HS-5 (cell line): ENCODE data around the gene RFPL1.

ENCODE experiments used
- DNase-seq: peaks from one replicate; pipeline ENCODE4 v3.0.0-alpha.2; 2012; ENCODE audit warnings: low read depth

RFPL1 gene

DNA sequence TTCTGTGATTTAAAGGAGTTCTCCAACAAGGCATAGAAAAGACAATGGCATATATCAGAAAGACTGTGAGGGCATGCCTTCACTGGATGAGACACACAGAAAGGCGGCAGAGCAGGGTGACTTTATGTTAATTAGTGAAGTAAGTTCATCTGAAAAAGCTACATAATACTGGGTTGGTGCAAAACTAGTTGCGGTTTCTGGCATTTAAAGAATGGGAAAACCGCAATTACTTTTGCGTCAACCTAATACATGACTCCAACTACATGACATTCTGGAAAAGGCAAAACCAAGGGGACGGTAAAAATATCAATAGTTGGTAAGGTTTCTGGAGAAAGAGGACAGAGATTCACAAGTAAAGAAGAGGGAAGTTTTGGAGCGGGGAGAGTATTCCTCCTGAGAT is 5.1 kb downstream of the RFPL1 start:
- no peak for DNase-seq

DNA sequence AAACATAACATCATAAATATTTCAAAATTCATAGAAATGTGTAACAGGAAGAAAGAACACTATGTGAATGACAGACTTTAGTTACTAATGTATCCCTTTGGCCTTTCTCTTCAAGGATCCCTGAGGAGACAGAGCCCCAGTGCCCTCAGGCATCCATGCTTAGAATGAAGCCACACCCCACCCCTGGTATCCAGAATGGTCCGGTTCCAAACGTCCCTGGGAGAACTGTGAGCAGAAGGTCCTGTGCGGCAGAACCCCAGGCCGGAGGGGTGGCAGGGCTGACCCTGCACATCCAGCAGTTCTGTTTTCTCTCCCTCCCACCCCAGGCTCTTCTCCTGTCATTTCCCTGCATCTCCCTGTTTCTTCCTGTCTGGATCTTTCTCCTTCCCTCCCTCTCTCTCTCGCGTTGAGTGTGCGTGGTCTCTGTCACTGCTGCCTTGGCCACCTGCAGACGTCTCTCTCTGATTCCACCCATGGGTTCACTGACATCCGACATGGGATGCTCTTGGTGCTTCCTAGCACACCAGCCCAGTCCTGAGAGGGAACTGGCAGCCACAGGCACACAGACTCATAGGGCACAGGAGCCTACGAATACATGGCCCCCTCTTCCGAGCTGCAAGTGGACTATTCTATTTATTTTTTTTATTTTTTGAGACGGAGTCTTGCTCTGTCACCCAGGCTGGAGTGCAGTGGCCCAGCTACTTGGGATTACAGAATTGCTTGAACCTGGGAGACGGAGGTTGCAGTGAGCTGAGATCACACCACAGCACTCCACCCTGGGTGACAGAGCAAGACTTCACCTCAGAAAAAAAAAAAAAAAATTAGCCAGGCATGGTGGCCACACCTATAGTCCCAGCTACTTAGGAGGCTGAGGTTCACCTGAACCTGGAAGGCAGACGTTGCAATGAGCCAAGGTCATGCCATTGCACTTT is 5.7 kb downstream of the RFPL1 start:
- no peak for DNase-seq

DNA sequence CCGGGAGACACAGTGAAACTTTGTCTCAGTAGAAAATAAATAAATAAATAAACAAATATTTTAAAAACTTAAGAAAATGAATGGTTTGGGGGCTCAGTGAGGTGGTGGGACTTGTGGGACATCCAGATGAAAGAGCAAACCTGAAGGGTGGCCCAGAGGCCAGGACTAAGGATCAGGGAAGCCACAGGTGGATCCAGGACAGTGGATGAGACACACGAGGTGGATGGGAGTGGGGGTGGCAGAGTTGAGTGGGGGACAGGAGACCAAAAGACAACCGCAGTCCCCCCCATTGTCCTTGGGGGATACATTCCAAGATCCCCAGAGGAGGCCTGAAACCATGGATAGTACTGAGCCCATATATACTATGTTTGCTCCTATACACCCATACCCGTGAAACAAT is 7.1 kb downstream of the RFPL1 start:
- DNase-seq: no peak

DNA sequence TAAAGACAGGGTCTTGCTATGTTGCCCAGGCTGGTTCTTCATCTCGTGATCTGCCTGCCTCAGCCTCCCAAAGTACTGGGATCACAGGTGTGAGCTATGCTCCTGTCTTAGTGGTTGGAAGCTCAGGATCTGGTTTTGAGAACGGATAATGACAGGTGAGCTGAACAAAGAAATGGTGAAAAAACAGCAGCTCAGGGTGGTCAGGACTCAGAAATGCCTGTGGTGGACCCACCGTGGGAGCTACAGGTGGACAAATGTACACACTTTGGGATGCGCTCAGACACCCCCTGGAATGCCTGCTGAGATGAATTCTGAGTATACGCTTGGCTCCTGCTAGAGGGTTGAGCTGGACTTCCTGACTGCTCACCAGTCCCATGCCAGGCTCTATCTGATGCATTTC is 9.5 kb downstream of the RFPL1 start:
- no peak for DNase-seq

DNA sequence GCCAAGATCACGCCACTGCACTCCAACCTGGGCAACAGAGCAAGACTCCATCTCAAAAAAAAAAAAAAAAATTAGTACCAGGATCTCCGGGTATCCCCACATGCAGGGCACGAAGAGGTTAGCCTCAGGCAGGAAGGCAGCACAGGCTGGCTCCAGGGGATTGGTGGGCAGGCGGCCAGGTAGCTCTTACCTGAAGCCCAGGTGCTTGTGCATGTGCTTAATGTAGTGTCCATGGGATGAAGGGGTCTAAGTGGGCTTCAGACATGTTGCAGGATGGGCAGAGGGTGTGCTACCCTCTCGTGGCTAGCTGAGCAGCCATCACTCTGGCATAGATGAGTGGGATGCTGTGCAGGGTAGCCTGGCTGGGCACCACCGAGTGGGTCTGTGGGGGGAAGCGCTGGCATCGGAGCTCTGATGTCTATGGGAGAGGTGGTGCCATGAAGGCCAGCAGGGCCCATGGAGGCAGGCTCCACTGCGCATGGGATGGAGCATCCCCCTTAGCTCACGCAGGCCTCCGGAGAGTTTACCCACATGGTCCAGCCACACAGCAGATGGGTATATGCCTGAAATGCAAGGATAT is 11.0 kb downstream of the RFPL1 start:
- DNase-seq: no peak

DNA sequence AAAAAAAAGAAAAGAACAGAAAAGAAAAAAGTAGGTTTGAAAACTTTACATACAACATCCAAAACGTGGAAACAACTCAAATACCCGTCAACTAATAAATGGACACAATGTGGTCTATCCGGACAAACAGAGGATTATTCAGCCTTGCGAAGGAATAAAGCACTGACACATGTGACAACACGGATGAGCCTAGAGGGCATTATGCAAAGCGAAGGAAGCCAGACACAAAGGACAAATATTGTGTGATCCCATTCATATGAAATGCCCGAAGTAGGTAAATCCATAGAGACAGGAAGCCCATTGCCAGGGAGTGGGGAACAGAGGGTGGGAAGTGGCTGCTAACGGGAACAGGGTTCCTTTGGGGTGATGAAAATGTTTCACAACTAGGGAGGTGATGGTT is 11.8 kb downstream of the RFPL1 start:
- no peak for DNase-seq

DNA sequence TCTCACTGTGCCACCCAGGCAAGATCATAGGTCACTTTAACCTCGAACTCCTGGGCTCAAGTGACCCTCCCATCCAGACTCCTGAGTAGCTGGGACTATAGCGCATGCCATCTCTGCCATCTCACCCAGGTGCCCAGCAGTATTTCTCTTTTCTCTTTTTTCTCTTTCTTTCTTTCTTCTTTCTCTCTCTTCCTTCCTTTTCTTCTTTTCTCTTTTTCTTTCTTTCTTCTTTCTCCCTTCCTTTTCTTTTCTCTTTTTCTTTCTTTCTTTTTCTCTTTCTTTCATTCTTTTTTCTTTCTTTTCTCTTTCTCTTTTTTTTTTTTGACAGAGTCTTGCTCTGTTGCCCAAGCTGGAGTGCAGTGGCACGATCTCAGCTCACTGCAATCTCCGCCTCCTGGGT is 13.5 kb downstream of the RFPL1 start:
- DNase-seq: no peak

DNA sequence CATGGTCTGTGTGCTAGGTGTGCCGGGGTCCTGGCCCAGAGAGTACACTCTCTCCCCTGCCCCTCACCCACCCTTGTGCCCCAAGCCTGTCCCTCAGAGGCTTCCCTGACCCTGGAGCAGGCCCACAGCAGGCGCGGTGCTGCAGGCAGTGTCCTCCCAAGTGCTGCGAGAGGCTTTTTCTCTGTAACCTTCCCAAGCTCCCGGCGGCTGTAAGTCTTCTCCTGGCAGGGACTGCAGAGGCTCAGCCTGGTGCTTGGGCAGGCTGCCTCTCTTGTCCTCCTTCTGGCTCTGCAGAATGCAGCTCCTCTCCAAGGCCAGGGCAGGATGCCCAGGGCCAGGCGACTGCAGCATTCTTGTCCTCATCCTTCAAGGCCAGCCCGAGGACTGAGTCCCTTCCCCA is 15.9 kb downstream of the RFPL1 start:
- DNase-seq: no peak

DNA sequence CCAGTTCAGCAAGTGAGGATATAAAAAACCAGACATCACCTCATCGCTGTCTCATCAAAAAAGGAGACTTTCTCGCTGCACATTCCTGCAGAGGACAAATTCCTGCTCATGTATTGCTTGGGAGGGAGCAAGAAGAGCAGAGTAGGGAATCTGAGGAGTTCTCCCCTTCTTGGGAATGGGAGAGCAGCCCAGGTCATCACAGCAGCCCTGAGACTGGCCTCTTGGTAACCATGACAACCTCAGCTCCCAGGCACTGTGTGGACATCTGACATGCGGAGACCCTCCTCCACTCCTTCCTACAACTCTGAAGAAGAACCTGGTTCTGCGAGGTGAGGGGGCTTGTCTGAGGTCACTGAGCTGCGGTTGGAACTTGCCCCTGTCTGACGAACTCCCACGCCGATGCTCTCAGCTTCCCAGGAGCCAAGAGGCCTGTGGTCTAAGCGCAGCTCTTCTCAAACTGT is 17.9 kb downstream of the RFPL1 start:
- DNase-seq: no peak

DNA sequence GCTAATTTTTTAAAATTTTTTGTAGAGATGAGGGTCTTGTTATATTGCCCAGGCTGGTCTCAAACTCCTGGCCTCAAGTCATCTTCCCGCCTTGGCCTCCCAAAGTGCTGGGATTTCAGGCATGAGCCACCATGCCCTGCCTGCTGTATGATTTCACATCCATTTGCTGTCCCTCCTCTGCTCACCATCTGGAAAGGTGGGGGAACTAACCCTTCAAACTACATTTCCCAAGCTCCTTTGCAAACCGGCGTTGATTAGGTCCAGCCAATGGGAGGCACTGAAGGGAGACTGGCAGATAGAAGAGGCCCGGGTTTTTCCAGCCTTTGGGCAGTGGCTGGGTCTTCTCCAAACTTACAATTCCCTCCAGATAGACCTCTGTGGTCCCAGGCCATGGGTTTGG is 19.3 kb downstream of the RFPL1 start:
- no peak for DNase-seq

DNA sequence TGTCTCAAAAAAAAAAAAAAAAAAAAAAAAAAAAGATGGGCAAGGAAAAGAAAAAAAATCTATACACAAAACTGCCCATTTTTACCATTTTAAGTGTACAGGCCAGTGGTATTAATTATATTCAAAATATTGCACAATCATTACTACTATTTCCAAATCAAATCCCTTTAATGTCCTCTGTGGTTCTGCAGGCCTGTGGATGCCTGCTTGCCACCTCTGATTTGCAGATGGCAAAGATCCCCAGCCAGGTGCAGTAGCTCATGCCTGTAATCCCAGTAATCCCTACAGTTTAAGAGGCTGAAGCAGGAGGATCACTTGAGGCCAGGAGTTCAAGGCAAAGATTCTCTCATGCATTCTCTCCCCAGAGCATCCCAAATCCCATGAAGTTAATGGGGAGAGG is 20.2 kb downstream of the RFPL1 start:
- DNase-seq: no peak

DNA sequence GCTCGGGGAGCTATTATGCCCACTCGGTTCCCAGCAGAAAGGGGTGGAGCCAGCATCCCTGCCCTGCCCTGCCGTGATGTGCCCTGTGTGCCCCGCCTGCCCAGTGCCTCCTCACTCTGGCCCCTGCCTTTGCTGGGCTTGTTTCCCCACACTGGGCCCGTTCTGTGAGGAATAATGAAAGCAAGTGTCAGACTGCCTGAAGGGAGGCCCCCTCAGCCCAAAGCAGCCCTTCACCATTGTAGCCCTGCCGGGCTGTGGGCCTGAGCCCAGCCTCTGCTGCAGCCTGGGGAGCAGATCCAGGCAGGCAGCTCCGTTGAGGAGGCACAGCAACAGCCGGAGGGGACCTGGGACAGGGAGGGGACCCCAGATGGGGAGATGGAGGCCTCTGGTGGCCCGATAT is 21.4 kb downstream of the RFPL1 start:
- no peak for DNase-seq

DNA sequence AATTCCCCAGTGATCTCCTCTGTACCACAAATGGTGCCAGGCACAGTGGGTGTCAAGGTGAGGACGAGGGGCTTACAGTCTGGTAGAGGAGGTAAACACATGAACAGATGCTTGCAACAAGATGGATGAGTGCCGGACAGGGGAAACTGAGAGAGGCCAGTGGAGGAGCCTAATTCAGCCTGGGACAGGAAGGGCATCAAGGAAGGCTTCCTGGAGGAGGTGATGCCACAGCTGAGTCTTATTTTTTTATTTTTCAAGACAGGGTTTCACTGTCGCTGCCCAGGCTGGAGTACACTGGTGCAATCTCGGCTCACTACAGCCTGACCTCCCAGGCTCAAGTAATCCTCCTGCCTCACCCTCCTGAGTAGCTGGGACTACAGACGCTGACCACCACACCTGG is 22.9 kb downstream of the RFPL1 start:
- DNase-seq: no peak

DNA sequence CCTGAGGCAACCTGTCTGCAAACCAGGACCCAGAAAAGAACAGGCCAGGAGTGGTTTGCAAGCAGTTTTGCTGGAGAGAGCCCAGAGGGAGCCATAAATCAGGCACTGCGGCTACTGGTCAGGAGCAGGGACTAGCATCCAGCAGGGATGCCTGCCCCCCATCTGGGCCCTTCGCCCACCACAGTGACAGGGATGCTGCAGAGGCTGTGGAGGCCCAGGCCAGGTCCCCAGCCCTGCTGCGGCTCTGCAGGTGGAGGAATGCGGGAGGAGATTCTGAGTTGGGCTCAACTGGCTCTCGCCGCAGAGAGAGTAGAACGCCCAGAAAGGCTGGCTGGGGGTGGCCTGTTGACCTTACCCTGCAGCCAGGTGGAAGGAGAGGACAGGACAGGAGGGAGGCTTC is 25.2 kb downstream of the RFPL1 start:
- DNase-seq: no peak

DNA sequence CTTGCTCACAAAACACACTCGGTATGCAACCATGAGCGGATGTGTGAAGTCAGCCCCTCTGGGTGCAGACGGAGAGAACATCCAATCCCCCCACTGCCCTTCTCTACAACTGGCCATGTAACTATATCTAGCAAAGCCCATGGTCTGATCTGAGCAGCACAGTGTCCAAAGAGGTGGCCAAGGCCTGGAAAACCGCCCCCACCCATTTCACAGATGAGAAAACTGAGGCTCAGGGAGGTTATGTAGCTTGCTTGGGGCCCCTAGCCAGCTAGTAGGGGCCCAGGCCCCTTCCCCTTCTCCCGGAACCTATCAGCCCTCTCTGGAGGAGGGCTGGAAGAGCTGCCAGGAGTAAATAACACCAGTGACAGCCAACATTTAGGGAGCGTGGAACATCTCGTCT is 26.2 kb downstream of the RFPL1 start:
- DNase-seq: no peak

DNA sequence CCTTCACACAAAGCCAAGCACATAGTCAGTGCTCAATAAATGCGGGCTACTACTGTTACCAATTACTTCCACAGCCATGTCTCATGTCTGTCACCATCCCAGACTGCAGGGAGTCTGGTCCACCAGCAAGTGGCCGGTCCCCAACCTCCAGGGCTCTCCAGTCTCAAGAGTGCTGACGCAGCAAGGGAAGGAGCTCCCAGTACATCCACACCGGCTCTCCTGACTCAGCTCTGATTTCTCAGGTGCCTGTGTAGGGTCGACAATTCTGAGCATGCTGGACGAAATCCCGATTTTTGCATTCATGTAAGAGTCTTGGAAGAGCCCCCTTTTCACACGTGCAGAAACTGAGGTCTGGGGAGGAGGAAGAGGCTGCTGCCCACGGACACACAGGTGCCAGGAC is 31.4 kb downstream of the RFPL1 start:
- no peak for DNase-seq

DNA sequence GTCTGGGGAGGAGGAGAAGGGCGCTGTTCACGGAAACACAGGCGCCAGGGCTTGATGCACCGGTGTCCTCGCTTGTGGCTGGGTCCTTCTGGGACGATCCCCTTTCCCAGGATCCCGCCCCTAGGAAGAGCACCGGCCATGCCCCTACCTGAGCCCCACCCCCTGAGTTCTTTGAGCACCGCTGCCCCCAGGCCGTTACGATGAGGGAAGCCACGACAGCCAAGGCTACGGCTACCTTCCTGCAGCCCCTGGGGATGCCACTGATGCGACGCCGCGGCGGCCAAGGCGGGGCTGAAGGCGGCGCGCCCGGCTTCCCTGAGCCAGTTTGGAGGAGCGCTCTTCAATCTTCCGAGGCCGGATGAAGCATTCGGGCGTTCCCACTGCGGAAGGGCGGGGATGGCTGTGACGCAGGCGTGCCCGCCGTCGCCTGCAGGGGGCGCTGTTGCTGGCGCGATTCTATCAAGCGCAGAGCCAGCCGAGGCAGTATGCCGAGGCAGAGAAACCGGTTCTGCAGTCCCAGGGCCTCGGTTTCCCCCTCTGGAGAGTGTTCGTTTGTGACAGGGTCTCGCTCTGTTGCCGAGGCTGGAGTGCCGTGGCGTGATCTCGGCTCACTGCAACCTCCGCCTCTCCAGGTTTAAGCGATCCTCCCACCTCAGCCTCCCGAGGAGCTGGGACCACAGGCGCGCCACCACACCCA is 31.9 kb downstream of the RFPL1 start:
- DNase-seq: no peak

DNA sequence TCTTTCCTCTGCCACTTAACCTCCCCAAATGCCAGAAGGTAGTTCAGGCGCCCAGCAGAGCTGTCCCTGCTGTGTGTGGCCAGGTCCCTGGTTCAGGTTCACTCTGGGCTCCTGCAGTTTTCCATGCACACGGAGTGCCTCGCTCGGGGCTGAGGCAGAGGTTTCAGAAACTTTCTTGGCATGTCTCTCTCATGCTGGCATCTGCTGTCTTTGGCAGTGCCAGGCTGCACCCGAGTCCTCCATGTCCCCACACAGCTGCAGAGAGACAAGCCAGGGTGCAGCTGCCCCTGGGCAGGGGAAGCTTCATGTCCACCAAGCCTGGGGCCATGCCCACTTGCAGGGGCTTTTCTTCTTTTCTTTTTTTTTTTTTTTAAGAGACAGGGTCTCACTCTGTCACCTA is 34.6 kb downstream of the RFPL1 start:
- no peak for DNase-seq

DNA sequence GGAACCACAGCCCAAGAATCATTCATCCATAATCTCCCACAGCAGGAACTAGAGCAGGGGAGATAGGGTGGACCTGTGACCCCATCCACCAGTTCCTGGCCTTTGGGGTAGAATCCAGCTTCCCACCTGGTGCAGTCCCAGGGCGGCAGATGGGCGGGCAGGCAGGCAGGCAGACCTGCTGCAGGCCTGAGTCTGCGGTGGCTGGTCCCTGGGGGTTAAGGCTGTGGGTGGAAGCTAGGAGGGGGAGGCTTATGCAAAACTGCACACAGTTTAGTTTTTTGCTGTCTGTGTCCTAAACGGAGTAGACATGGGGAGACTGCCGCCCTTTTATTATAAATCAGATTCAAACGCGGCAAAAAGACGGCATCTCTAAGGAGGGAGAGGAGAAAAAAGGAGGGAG is 37.2 kb downstream of the RFPL1 start:
- no peak for DNase-seq

DNA sequence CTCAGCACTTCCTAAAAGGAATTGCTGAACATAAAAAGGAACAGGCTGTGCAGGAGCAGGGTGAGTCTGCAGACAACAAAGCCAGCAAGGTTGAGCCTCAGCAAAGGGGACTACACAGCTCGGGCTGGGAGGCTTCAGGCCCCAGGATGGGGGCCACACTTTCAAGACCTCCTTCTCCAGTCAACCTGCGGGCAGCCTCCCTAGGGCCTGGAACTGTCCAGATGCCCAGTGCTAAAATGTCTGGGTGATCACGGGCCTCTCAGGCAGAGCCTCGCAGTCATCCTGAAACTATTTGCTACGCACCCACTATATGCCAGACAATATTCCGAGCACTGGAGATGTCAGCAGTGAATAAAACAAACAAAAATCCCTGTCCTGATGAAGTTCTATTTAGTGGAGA is 37.7 kb downstream of the RFPL1 start:
- no peak for DNase-seq

DNA sequence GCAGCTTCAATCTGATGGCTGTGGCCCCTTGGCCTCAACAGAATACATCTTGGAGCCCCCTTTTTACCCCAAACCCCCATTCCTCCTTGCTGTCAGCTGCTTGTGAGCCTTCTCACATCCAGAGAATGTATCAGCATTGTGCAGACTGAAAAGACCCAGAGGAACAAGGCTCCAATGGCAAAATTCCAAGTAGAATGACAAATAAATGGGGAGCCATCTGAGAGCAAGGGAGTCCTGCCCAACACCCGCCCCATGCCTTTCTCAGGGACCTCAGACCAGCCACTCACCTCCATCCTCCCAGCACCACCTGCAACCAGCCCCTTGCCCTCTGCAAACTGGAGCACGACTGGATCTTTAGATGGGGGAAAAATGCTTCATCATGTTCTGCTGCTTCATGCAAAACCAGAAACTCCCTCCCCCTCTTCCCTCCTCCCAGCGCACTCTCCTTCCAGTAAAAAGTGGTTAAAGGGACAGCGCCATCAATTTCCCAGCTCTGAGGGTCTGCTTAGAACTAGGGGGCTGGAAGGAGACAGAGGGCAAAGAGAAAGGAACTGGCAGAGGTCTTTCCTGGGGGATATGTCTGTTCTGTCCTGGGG is 39.4 kb downstream of the RFPL1 start:
- DNase-seq: no peak

DNA sequence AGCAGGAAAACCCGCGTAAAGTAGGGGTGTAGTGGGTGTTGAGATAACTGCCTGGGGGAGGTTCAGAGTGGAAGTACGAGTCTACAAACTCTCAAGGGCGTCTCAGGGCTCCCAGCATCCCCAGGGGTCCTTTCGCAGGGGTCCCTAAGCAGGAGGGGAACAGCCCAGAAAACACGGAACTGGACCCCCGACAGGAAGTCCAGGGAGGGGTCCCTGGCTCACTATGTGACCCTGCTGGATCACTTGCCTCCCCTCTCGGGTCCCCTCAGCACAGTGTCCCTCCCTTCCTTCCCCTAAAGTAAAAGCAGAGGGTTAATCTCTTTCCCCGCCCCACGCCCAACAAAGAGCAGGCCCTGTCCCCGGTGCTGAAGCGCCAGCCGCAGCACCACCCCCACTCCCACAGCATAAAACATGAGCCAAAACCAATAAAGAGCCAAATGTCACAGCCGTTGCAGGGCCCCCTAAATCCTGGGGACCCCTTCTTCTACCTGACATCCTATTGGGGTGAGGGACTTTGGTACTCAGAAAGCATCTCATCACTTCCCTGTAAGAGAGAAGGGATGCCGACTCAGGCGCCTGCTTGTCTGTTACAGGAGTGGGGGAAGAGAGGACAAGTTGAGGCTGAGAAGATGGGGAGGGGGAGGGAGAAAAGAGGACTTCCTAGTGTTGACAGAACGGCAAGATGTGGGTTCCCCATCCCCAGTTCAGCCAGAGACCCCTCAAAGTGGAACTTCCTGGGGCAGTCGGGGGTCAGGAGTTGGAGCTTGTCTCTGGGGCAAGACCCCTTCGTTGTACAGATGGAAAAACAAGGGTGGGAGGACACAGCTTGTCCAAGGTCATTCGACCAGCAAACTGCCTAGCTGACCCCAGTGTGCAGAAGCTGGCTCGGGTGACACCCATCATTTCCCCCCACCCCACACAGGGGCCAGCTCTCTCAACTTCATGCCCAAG is 40.2 kb downstream of the RFPL1 start:
- DNase-seq: no peak
